Measurements from ENCODE around the gene PSMD4.

DNA sequence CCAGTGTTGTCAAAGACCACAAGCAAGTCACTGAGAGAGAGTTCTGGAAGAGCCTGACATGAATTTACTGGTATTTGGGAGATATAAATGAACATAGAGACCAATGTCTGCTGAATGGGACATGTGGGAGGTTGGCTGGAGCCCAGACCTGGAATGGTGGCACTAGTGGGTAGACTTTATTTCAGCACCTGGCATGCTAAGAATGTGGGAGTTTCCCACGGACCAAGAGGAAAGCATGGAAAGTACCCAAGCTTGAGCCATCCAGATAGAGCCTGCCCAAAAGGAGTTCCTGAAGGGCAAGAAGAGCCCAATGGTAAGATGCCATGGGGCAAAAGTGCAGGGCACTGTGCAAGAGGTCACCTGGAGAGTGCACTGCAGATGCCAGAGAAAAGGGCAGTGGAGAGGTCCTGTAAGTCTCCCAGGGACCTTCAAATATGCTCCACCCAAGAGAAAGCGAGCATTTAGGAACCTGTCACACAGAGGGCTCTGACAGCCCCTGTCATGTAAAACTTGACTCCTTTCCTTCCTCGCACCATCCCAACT, 19.5 kb downstream of the PSMD4 start:
- TF ChIP-seq POLR2A (IDR thresholded peaks at IDR 0.05; ENCODE audit: low read depth, low read length) (no peak), GATA2 (IDR thresholded peaks at IDR 0.05; ENCODE audit: insufficient read depth, insufficient read length, low read depth, low read length) (no peak), EZH2 (IDR thresholded peaks at IDR 0.05; ENCODE audit: borderline replicate concordance, low read depth, low read length, severe bottlenecking) (no peak), POLR2AphosphoS5 (IDR thresholded peaks at IDR 0.05; ENCODE audit: insufficient read depth, low read depth, low read length) (no peak)
- TF ChIP-seq, protein P1, sequence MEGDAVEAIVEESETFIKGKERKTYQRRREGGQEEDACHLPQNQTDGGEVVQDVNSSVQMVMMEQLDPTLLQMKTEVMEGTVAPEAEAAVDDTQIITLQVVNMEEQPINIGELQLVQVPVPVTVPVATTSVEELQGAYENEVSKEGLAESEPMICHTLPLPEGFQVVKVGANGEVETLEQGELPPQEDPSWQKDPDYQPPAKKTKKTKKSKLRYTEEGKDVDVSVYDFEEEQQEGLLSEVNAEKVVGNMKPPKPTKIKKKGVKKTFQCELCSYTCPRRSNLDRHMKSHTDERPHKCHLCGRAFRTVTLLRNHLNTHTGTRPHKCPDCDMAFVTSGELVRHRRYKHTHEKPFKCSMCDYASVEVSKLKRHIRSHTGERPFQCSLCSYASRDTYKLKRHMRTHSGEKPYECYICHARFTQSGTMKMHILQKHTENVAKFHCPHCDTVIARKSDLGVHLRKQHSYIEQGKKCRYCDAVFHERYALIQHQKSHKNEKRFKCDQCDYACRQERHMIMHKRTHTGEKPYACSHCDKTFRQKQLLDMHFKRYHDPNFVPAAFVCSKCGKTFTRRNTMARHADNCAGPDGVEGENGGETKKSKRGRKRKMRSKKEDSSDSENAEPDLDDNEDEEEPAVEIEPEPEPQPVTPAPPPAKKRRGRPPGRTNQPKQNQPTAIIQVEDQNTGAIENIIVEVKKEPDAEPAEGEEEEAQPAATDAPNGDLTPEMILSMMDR (IDR thresholded peaks at IDR 0.05; ENCODE audit: extremely low read depth in 1 of 2, insufficient read depth in 1 of 2, low read depth in 1 of 2, low read length in 2 of 2): no peak
- TF ChIP-seq, protein P2, sequence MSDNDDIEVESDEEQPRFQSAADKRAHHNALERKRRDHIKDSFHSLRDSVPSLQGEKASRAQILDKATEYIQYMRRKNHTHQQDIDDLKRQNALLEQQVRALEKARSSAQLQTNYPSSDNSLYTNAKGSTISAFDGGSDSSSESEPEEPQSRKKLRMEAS (IDR thresholded peaks at IDR 0.05; ENCODE audit: insufficient read depth, insufficient read length): no peak

Measured in endothelial cell of umbilical vein (primary cell).